Astrocyte of the spinal cord (primary cell): Measurements from ENCODE around the gene ZBTB42.

Experiments
- DNase-seq: peaks from one replicate; pipeline ENCODE4 v3.0.0; 2011; ENCODE audit warnings: low read depth, low spot score
- H3K4me3 ChIP-seq: 2 replicates; pipeline ENCODE4 v1.5.1; 2011; ENCODE audit warnings: low read depth, mild to moderate bottlenecking, low read length, moderate library complexity
- in situ Hi-C: cut with HindIII; loops from 2 replicates; pipeline ENCODE4 v1.10.0; 2017; ENCODE audit warnings: low sequenced_read_pairs
- TF ChIP-seq, protein P1 (sequence below): IDR thresholded peaks from 2 replicates; pipeline ENCODE4 v1.5.1; 2012; ENCODE audit warnings: low read depth, mild to moderate bottlenecking, low read length, inconsistent platforms

Gene ZBTB42

DNA sequence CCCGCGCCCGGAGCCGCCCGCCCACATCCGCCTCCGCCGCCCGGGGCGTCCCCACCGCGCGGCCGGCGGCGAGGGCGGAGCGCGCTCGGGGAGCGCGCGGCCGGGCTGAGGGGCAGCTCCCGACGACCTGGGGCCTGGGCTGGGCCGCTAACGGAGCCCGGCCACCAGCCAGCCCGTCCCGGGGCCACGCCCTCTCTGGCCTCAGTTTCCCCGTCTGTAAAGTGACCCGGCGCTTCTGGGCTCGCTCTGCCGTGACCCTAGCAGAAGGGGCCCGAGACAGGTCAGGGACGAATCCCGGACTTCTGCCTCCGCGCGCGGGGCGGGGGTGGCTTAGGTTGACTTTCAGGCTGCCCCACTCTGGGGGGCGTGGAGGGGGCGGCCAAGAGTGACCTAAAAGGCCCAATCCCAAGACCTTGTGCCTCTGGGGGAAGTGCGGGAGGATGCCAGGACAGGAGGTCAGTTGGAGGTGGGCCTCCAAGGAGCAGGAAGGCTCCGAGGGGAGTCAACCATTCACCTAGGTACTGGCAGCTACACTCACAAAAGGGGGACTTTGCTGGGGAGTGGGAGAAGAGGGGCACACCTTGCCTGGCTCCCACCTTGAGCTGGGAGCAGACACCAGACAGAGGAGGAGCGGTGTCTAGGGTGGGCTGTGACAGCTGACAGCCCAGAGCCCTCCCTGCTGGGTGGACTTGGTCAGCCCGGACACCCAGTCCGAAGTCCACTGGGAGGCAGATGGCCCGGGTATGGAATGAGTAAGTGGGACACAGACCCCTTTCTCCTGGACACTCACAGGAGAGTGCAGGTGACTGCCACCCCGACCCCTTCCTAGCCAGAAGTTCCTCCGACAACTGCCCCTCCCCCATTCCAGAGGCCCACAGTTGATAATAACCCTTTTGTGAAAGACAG is 4.9 kb upstream of the ZBTB42 start:
- TF ChIP-seq, protein P1, sequence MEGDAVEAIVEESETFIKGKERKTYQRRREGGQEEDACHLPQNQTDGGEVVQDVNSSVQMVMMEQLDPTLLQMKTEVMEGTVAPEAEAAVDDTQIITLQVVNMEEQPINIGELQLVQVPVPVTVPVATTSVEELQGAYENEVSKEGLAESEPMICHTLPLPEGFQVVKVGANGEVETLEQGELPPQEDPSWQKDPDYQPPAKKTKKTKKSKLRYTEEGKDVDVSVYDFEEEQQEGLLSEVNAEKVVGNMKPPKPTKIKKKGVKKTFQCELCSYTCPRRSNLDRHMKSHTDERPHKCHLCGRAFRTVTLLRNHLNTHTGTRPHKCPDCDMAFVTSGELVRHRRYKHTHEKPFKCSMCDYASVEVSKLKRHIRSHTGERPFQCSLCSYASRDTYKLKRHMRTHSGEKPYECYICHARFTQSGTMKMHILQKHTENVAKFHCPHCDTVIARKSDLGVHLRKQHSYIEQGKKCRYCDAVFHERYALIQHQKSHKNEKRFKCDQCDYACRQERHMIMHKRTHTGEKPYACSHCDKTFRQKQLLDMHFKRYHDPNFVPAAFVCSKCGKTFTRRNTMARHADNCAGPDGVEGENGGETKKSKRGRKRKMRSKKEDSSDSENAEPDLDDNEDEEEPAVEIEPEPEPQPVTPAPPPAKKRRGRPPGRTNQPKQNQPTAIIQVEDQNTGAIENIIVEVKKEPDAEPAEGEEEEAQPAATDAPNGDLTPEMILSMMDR: no peak
- no peak for DNase-seq
- peak overlapping the region; percentile 44 for H3K4me3 ChIP-seq
- in situ Hi-C loops: no loop called here

DNA sequence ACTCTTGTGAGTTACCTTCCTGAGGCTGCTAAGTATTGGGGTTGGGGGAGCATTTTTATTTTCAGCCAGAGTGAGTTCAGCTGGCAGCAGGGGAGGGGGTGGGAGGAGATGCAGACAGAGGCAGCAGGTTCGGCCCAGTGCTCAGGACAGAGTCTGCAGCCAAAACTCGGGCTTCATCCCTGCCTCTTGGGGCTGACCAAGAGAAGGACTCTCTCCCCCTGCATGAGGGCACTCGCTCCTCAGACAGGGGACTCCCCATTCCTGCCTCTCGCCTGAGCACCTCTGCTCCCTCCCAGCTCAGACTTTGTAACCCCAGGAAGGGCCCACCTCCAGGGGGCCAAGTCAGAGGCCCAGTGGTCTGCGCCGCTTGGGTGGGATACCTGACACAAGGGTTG is 4.2 kb upstream of the ZBTB42 start:
- no peak for DNase-seq
- H3K4me3 ChIP-seq: no peak overlapping the region
- in situ Hi-C loops: no loop called here
- TF ChIP-seq, protein P1: no peak

DNA sequence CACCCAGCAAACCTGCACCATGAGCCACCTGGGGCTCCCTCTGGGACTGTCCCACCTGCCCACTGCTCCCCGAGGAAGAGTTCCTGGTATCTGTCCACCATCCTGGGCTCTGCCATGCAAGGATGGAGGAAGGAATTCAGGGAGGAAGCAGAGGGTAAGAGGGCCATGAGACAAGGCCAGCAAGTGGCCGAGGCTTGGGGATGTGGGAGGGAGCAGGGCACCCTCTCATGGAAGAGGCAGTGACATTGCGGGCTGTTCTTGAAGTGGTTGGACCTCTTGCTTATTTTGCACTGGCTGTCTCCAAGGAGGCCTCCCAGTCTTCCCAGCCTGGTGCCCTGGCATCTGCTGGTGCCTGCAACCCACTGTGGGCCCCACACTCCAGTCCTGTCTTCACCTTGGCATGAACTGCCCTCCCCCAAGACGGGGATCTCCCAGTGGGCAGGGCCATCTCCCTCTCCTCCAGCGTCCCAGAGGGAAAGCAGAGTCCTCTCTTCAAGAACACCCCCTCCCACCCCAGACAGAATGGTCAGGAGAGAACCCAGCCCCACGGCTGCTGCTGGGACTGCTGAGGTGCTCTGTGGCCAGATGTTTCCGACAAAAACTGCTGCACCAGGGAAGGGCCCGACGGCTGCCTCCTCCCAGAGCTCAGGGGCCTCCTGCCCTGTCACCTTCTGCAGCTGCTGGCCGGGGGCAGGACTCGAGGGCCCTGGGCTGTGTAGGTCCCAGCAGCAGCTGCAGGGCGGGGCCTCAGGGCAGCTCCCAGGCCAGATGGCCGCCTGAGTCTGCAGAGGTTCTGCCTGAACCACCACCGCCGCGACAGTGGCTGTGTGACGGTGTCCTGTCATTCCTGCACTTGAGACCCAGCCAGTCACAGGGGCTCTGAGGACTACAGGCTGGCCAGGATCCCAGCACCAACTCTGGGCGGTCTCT is 3.5 kb upstream of the ZBTB42 start:
- in situ Hi-C loops: no loop called here
- TF ChIP-seq, protein P1: no peak

DNA sequence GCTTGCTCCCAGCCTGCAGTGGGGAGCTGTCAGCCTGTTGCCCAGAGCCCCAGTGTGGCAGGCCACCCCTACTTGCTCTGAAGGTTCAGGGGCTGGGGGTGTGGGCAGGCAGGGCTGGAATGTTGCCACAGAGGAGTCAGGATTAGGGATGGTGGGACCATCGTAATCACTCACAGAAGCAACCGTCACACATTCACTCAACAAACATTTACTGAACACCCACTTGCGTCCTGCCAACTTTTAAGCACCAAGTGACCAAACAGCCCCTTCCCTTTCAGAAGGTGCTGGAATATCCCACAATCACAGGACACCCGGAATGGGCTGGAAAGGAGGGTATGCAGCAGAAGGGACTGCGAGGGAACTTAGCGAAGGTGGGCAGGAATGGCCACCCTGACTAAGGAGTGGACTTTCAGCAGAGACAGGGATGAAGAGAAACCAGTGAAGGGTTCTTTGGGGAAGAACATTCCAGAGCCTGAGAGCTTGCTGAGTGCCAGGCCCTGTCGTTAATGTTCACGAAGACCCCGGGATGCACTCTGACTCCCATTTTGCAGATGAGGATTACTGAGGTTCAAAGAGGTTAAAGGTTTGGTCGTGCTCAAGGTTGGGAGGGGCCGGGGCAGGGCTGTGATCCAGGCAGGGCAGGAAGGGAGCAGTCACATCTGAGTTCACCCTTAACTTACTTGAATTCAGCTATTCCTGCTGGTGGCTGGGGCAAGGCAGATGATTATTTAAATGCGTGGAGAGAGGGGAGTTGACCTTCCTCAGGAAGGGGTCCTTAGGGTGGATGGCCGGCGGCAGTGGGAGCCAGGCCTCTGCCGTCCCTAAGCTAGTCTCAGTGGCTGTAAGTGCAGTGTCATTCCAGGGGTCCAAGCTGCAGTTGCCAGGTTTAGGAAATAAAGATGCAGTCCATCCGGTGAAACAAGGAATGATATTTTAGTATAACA is 2.3 kb upstream of the ZBTB42 start:
- no peak for DNase-seq
- H3K4me3 ChIP-seq: no peak overlapping the region
- in situ Hi-C loops: no loop called here
- TF ChIP-seq, protein P1: no peak

More for the DNA sequence above, 3.5 kb upstream of the ZBTB42 start:
- no peak overlapping the region for H3K4me3 ChIP-seq
- no peak for DNase-seq

DNA sequence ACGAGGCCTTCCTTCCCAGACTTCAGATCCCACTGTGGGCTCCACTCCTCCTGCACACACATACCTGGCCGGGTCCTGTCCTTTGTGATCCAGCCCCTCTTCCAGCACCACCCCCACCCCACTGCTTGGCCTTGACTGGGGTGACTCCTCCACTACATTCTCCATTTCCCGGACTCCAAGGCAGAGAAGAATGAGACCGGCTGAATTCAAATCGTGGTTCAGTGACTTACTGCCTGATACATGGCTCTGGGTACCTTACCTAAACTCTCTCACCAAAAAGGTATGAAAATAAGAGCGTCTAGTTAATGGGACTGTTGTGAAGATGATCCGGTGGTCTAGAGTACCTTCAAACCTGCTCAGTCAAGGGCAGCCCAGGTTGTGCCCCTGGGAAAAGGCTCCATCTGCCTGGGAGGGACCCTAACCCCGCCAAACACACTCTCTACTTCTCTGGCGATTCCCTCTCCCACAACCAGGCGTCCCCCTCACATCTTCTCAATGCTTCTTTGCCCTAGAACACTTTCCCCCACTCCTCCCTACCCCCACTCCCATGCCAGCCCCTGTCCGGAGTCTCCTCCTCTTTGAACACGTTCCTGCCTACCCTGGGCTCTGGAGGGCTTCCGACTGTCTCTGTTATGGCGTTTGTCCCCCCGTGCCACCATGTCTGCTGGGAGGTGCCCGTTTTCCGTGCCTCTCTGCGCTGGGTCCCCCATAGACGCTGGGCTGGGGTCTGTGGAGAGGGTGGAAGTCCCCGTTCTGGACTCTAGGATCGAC is 1.5 kb upstream of the ZBTB42 start:
- H3K4me3 ChIP-seq: peak overlapping the region; percentile 42
- peak; percentile 31 for DNase-seq
- TF ChIP-seq, protein P1: peak; percentile 47
- in situ Hi-C loops: no loop called here
